Gastroesophageal sphincter (tissue), 4 donors: Measurements from ENCODE around the gene PIP4K2A. TPM values are rescaled to one million over a fixed set of nuclear protein-coding genes. Genes with fewer than 3 reads are reported as not detected.

ENCODE experiments used
- ATAC-seq: fragments of 150-250 bp; one replicate; pipeline ENCODE4 v1.9.1; 2016; ENCODE audit warnings: mild to moderate bottlenecking, moderate library complexity
- H3K27ac ChIP-seq, 4 donors: fragments of 200-600 bp; sonication (generic) in 3 of 4; 1 replicate in 3 of 4; 2 replicates in 1 of 4; pipeline ENCODE4 v1.5.1; 2016 to 2019
- H3K27me3 ChIP-seq: fragments of 200-600 bp; sonication (generic); one replicate; pipeline ENCODE4 v1.5.1; 2019
- H3K36me3 ChIP-seq, 2 donors: fragments of 200-600 bp; sonication (generic); one replicate each; pipeline ENCODE4 v1.5.1; 2019; ENCODE audit warnings: control low read depth in 1 of 2
- H3K4me1 ChIP-seq, 3 donors: fragments of 200-600 bp; sonication (generic); 1 replicate in 2 of 3; 2 replicates in 1 of 3; pipeline ENCODE4 v1.5.1; 2016 to 2019; ENCODE audit warnings: control low read depth in 2 of 3
- H3K4me3 ChIP-seq, 2 donors: fragments of 200-600 bp; sonication (generic); one replicate each; pipeline ENCODE4 v1.5.1; 2019; ENCODE audit warnings: mild to moderate bottlenecking in 1 of 2, moderate library complexity in 1 of 2
- H3K9me3 ChIP-seq, 3 donors: fragments of 200-600 bp; sonication (generic); one replicate each; pipeline ENCODE4 v1.5.1; 2017 to 2019; ENCODE audit warnings: control low read depth in 2 of 3
- EP300 ChIP-seq: sonication (generic); formaldehyde crosslinking; IDR thresholded peaks from one replicate; pipeline ENCODE4 v1.6.1; 2017; ENCODE audit warnings: antibody characterized with exemption, mild to moderate bottlenecking
- POLR2A ChIP-seq, 2 donors: fragments of 450-650 bp; IDR thresholded peaks; one replicate each; pipeline ENCODE4 v1.6.1; 2017; ENCODE audit warnings: antibody characterized with exemption in 2 of 2, mild to moderate bottlenecking in 2 of 2, moderate library complexity in 1 of 2
- POLR2AphosphoS5 ChIP-seq: sonication (generic); formaldehyde crosslinking; IDR thresholded peaks from one replicate; pipeline ENCODE4 v1.6.1; 2017; ENCODE audit warnings: antibody characterized with exemption
- WGBS, 2 donors: methylation state at CpG; one replicate each; pipeline ENCODE4 v1.1.5; 2018; ENCODE audit warnings: low coverage in 1 of 2; 5-methylcytosine and 5-hydroxymethylcytosine counted together
- total RNA-seq, 4 donors: library from RNA; depleted of rRNA; stranded (reverse); fragments of >200 nt; gene quantifications; one replicate each; pipeline ENCODE4 v1.1.0, GENCODE V29; 2016
- TF ChIP-seq, protein P1 (sequence below), 4 experiments: fragments of 200-600 bp in 2 of 4; fragments of 450-650 bp in 2 of 4; sonication (generic) in 1 of 4; IDR thresholded peaks; one replicate each; pipeline ENCODE4 v1.5.1; 2017 to 2019; ENCODE audit warnings: antibody characterized with exemption in 4 of 4, mild to moderate bottlenecking in 2 of 4, moderate library complexity in 2 of 4

The PIP4K2A gene
- total RNA-seq, 4 donors from 2014 or later = 30.4 to 57.2 (median 51.3) TPM

- Histone ChIP-seq H3K4me3 (no peak overlapping the region), H3K36me3 (peaks cover 0 to 14% of the 10 kb centered on the region in 2 donors), H3K27ac (no peak overlapping the region), H3K4me1 (peaks cover 0 to 9% (median 0%) of the 10 kb centered on the region in 3 donors), H3K9me3 (no peaks in the 10 kb centered on the region), H3K27me3 (no peaks in the 10 kb centered on the region)
- no peak for ATAC-seq
- WGBS, 2 donors = 45 to 68% methylated on average over 3 to 4 of the region's 4 CpGs
- no peak for TF ChIP-seq POLR2A (IDR thresholded peaks at IDR 0.05)
- TF ChIP-seq EP300 = no peak
- TF ChIP-seq POLR2AphosphoS5 = no peak
- TF ChIP-seq, protein P1, sequence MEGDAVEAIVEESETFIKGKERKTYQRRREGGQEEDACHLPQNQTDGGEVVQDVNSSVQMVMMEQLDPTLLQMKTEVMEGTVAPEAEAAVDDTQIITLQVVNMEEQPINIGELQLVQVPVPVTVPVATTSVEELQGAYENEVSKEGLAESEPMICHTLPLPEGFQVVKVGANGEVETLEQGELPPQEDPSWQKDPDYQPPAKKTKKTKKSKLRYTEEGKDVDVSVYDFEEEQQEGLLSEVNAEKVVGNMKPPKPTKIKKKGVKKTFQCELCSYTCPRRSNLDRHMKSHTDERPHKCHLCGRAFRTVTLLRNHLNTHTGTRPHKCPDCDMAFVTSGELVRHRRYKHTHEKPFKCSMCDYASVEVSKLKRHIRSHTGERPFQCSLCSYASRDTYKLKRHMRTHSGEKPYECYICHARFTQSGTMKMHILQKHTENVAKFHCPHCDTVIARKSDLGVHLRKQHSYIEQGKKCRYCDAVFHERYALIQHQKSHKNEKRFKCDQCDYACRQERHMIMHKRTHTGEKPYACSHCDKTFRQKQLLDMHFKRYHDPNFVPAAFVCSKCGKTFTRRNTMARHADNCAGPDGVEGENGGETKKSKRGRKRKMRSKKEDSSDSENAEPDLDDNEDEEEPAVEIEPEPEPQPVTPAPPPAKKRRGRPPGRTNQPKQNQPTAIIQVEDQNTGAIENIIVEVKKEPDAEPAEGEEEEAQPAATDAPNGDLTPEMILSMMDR (IDR thresholded peaks at IDR 0.05) = no peak
These were observed 115.3 kb downstream of the PIP4K2A start for GRCh38 chr10:22599048-22599561.

DNA sequence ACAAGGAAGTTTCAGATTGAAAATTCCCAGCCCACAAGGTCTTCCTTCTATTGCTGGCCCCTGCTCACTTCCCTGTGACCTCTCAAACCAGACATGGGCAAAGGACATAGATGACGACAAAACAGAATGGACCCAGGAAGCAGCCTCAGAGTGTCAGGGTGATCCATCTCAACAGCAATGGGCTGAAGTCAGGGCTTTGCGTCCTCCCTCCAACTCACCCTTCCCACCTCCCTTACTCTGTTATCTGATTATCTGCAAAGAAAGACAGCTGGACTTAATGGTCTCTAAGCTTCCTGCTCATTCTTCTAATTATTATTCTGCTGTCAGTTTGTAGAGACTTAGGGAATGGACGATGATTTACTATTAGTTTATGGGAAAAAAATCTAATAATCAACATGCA lies 115.9 kb downstream of the PIP4K2A start:
- H3K9me3 ChIP-seq = no peaks in the 10 kb centered on the region
- no peak for TF ChIP-seq POLR2A (IDR thresholded peaks at IDR 0.05)
- H3K27ac ChIP-seq = no peak overlapping the region
- peaks cover 0 to 9% (median 0%) of the 10 kb centered on the region in 3 donors for H3K4me1 ChIP-seq
- no peaks in the 10 kb centered on the region for H3K27me3 ChIP-seq
- H3K4me3 ChIP-seq = no peak overlapping the region
- ATAC-seq = no peak
- H3K36me3 ChIP-seq = peaks cover 0 to 14% of the 10 kb centered on the region in 2 donors
- 81 to 86% methylated on average over 2 to 3 of the region's 3 CpGs for WGBS, 2 donors

DNA sequence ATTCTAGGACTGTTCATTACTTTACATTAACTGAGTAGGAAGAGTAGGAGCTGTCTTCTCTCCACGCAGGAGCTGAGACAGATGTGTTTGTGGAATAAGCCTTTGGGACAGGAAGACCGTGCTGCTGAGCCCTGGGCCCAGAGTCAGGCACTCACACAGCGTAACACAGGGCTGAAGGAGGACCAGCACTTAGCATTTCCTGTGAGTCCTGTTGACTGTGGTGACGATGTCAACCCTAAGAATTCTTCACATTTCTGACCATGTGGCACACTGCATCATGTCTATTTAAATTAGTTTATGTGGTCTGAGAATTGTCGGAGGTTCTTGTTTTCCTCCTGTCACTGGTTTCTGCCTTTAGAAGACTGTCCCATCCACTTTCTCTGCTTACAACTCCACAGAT lies 117.2 kb downstream of the PIP4K2A start:
- Histone ChIP-seq H3K36me3 (peaks cover 0 to 14% of the 10 kb centered on the region in 2 donors), H3K9me3 (no peaks in the 10 kb centered on the region), H3K27ac (no peak overlapping the region), H3K4me3 (no peak overlapping the region), H3K27me3 (no peaks in the 10 kb centered on the region), H3K4me1 (peaks cover 0 to 9% (median 0%) of the 10 kb centered on the region in 3 donors)
- 81% methylated on average over 4 to 5 of the region's 5 CpGs for WGBS, 2 donors
- no peak for ATAC-seq
- TF ChIP-seq POLR2A (IDR thresholded peaks at IDR 0.05) (no peak), POLR2AphosphoS5 (no peak), EP300 (no peak)
- TF ChIP-seq, protein P1 (IDR thresholded peaks at IDR 0.05) = no peak

- H3K9me3 ChIP-seq = no peaks in the 10 kb centered on the region
- H3K36me3 ChIP-seq = peaks cover 0 to 33% of the 10 kb centered on the region in 2 donors
- TF ChIP-seq EP300 (no peak), POLR2AphosphoS5 (no peak), POLR2A (IDR thresholded peaks at IDR 0.05) (no peak)
- TF ChIP-seq, protein P1 (IDR thresholded peaks at IDR 0.05) = no peak
- no peak overlapping the region for H3K4me3 ChIP-seq
- 71 to 100% methylated on average over 1 to 2 of the region's 3 CpGs for whole genome bisulfite sequencing, 2 donors
- ATAC-seq = no peak
- no peaks in the 10 kb centered on the region for H3K27me3 ChIP-seq
- H3K4me1 ChIP-seq = peaks cover 0 to 3% (median 0%) of the 10 kb centered on the region in 3 donors
- no peak overlapping the region for H3K27ac ChIP-seq
These were observed 120.7 kb downstream of the PIP4K2A start for GRCh38 chr10:22593636-22594198.

DNA sequence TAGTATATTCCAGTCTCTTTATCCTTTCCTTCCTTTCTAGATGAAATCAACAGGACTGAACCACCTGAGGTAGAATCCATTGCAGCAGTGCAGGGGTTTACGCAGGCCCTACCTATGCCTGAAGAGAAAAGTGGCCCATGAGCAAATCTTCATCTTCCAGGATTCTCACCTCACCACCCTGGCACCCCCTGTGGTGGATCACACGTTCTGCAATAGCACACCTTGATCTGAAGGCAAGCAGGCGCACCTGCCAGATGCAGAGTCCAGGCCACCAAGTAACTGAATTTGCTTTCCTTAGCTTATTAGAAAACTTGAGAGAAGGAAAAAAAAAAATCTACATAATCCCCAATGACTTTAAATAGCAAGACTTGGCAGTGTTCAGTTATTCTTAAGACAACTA lies 121.4 kb downstream of the PIP4K2A start:
- H3K9me3 ChIP-seq = no peaks in the 10 kb centered on the region
- WGBS, 2 donors = 80 to 87% methylated on average over 1 to 3 of the region's 3 CpGs
- ATAC-seq = no peak
- TF ChIP-seq POLR2AphosphoS5 (no peak), EP300 (no peak), POLR2A (IDR thresholded peaks at IDR 0.05) (no peak)
- TF ChIP-seq, protein P1 (IDR thresholded peaks at IDR 0.05) = no peak
- no peaks in the 10 kb centered on the region for H3K27me3 ChIP-seq
- no peaks in the 10 kb centered on the region for H3K4me1 ChIP-seq
- H3K4me3 ChIP-seq = no peak overlapping the region
- H3K27ac ChIP-seq = no peak overlapping the region
- H3K36me3 ChIP-seq = peaks cover 0 to 40% of the 10 kb centered on the region in 2 donors
